ENCODE data around the gene PPP2R5A. TPM values are rescaled to one million over a fixed set of nuclear protein-coding genes. Genes with fewer than 3 reads are reported as not detected.

The PPP2R5A gene
- total RNA-seq, 1 experiment from 2014 or later: 22.0 TPM

DNA sequence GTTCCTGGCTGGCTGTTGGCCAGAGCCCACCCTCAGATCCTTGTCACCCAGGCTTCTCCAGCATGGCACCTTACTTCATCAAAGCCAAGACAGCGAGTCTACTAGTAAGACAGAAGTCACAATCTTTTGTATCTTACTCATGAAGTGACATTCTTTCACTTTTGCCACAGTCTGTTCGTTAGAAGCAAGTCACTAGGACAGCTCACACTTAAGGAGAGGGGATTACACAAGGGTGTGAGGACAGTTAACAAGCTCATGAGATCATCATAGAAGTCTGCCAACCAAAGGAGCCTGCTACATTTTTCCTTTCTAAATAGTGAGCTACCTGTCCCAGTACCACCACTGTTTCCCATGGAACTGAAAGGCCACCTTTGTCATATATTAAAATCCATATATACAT is 68.0 kb downstream of the PPP2R5A start:
- H3K79me1 ChIP-seq (ENCODE audit: insufficient read depth, low read depth, low read length, poor library complexity, severe bottlenecking): no peaks in the 10 kb centered on the region
- H3K4ac ChIP-seq (ENCODE audit: low read depth, low read length): no peak overlapping the region
- H3K9ac ChIP-seq (ENCODE audit: extremely low read depth, insufficient read length, low read length): no peak overlapping the region
- no peak overlapping the region for H2BK5ac ChIP-seq (ENCODE audit: insufficient read length, low read length)
- H4K20me1 ChIP-seq (ENCODE audit: control insufficient read depth, insufficient read depth, insufficient read length): no peaks in the 10 kb centered on the region
- Mint-ChIP-seq H3K27me3 (ENCODE audit: low read depth) (no peaks in the 10 kb centered on the region), H3K4me1 (no peaks in the 10 kb centered on the region), H3K36me3 (ENCODE audit: insufficient read depth in 1 of 3, low read depth in 3 of 3) (peaks cover 11 to 39% (median 34%) of the 10 kb centered on the region in 3 experiments; a peak in 6 of 7 replicates), H3K27ac (peak overlapping the region in 2 of 3 experiments; percentile 3 to 83; a peak in 3 of 7 replicates), H3K4me3 (no peak overlapping the region), H3K9me3 (no peaks in the 10 kb centered on the region)
- H2AK5ac ChIP-seq (ENCODE audit: insufficient read length, low read length): no peak overlapping the region
- no peak overlapping the region for H2BK15ac ChIP-seq (ENCODE audit: low read depth, low read length)
- H2BK120ac ChIP-seq (ENCODE audit: low read depth, low read length, poor library complexity, severe bottlenecking): no peak overlapping the region
- no peak overlapping the region for H3K18ac ChIP-seq (ENCODE audit: insufficient read length, low read depth, low read length)
- WGBS (ENCODE audit: extremely low coverage, insufficient read length, low lambda C conversion rate): no CpG with 5 or more reads among the region's 2 CpGs
- DNase-seq: no peak
- no peak overlapping the region for H3K4me2 ChIP-seq (ENCODE audit: insufficient read depth, insufficient read length, low read length)
- no peaks in the 10 kb centered on the region for H3K23me2 ChIP-seq (ENCODE audit: insufficient read length, low read depth, low read length, poor library complexity, severe bottlenecking)
- H2BK20ac ChIP-seq (ENCODE audit: low read depth, low read length, poor library complexity, severe bottlenecking): no peak overlapping the region
- no peak overlapping the region for H4K5ac ChIP-seq (ENCODE audit: insufficient read length, low read depth, low read length)
- H4K8ac ChIP-seq (replicated peaks; ENCODE audit: insufficient read length, low read depth, low read length): no peak overlapping the region
- H3K79me2 ChIP-seq (ENCODE audit: insufficient read depth, low read length): no peaks in the 10 kb centered on the region
- H3K27me3 ChIP-seq (ENCODE audit: insufficient read depth, low read length): no peaks in the 10 kb centered on the region
- no peak overlapping the region for H4K91ac ChIP-seq (ENCODE audit: insufficient read length, low read depth, low read length)
- no peak overlapping the region for H3K56ac ChIP-seq (ENCODE audit: insufficient read length, low read depth, low read length)
- H3K4me1 ChIP-seq (ENCODE audit: insufficient read depth, low read length): no peaks in the 10 kb centered on the region
- H3K23ac ChIP-seq (ENCODE audit: insufficient read length, low read depth, low read length): no peak overlapping the region
- no peak overlapping the region for H3K27ac ChIP-seq (ENCODE audit: insufficient read length, low read depth, low read length)
- no peak overlapping the region for H3K14ac ChIP-seq (ENCODE audit: insufficient read depth, low read length)
- no peaks in the 10 kb centered on the region for H3K9me3 ChIP-seq (ENCODE audit: control insufficient read depth, low read depth, low read length)
- H3T11ph ChIP-seq (ENCODE audit: low read length): no peak overlapping the region
- H2AFZ ChIP-seq (ENCODE audit: low read length): no peak overlapping the region
- no peak for TF ChIP-seq CTCF (conservative IDR thresholded peaks at IDR 0.05)
- H2BK12ac ChIP-seq (ENCODE audit: insufficient read length, low read depth, low read length): no peak overlapping the region
